ENCODE measurements around the gene LRR1. TPM values are rescaled to one million over a fixed set of nuclear protein-coding genes. Genes with fewer than 3 reads are reported as not detected.
A peak's percentile ranks its signal among the peaks of the same experiment; 100 is the strongest.

LRR1 gene
- total and polyA plus RNA-seq, 8 donors, result 0.45 to 14.7 (median 7.7) TPM

DNA sequence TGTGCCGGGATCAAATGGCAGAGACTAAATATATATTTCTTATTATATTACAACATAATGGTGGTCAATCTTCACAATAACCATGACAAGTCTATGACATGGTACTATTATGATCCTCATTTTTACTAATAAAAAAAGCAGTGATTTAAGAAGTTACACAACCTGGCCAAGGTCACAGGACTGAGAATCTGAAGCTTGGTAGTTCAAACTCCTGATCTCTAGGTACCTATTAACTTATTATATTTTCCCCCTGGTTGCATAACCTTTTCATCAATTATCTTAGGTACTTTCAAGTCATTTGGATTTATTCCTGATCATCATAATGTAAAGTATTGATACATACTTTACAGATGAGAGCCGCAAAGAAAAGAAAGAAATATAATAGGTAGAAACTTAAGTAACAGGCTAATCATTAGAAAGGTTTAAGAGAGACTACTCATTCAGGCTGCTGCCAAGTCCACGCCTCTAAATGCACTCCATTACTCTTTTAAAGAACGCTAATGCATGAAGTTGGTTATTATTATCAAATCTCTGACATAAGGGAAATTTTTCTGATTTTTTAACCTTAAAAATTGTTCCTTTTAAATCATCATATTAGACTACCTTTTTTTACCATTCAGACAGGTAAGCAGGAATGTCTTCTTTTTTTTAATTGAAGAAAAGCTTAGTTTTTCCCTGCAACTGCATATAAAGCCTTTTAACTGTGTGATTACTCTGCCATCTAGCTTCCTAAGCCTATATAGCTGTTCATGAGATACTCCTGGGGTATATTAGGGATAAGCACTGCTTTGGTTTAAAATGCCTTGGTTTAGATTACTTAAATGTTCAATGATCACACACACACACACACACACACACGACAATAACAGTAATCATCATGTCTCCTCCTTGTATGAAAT, 48.2 kb upstream of the LRR1 start:
- peak in 1 of 2 donors; percentile 20 for DNase-seq
- 56 to 69% (median 59%) methylated on average over 5 of the region's 5 CpGs for WGBS, 5 donors
- intact Hi-C loops (cut with DNase I; ENCODE audit: low total_unique reads), result no loop called here
- Histone ChIP-seq H3K4me3 (no peak overlapping the region), H3K4me1 (no peaks in the 10 kb centered on the region), H3K36me3 (no peaks in the 10 kb centered on the region), H3K27ac (no peak overlapping the region), H3K9me3 (no peaks in the 10 kb centered on the region), H3K27me3 (no peaks in the 10 kb centered on the region)
- TF ChIP-seq, protein P1, sequence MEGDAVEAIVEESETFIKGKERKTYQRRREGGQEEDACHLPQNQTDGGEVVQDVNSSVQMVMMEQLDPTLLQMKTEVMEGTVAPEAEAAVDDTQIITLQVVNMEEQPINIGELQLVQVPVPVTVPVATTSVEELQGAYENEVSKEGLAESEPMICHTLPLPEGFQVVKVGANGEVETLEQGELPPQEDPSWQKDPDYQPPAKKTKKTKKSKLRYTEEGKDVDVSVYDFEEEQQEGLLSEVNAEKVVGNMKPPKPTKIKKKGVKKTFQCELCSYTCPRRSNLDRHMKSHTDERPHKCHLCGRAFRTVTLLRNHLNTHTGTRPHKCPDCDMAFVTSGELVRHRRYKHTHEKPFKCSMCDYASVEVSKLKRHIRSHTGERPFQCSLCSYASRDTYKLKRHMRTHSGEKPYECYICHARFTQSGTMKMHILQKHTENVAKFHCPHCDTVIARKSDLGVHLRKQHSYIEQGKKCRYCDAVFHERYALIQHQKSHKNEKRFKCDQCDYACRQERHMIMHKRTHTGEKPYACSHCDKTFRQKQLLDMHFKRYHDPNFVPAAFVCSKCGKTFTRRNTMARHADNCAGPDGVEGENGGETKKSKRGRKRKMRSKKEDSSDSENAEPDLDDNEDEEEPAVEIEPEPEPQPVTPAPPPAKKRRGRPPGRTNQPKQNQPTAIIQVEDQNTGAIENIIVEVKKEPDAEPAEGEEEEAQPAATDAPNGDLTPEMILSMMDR (IDR thresholded peaks at IDR 0.05), result peak in 1 of 7 experiments; percentile 11
- TF ChIP-seq EP300 (IDR thresholded peaks at IDR 0.05), result no peak

DNA sequence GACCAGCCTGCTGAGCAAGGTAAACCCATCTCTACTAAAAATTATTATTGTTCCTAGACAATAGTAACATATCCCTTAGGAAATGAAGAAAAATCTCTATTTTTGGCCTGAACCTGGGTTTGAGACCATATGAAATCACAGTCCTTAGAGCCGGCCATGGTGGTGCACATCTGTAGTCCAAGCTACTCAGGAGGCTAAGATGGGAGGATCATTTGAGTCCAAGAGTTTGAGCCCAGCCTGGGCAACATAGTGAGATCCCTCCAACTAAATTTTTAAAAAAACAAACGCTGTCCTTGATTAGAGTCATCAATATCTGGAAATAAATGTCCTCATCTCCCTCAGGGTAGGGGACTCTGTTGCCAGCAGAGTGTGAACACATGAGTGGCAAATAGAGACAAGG, 47.2 kb upstream of the LRR1 start:
- no peak overlapping the region for H3K27ac ChIP-seq
- TF ChIP-seq EP300 (IDR thresholded peaks at IDR 0.05) (no peak), POLR2AphosphoS5 (IDR thresholded peaks at IDR 0.05) (no peak)
- H3K4me1 ChIP-seq, result no peaks in the 10 kb centered on the region
- H3K4me3 ChIP-seq, result no peak overlapping the region
- H3K36me3 ChIP-seq, result no peaks in the 10 kb centered on the region
- WGBS, 5 donors, result 83 to 93% (median 90%) methylated on average over 2 of the region's 2 CpGs
- no peak for DNase-seq
- intact Hi-C loops (cut with DNase I; ENCODE audit: low total_unique reads), result no loop called here
- H3K9me3 ChIP-seq, result no peaks in the 10 kb centered on the region
- H3K27me3 ChIP-seq, result no peaks in the 10 kb centered on the region

DNA sequence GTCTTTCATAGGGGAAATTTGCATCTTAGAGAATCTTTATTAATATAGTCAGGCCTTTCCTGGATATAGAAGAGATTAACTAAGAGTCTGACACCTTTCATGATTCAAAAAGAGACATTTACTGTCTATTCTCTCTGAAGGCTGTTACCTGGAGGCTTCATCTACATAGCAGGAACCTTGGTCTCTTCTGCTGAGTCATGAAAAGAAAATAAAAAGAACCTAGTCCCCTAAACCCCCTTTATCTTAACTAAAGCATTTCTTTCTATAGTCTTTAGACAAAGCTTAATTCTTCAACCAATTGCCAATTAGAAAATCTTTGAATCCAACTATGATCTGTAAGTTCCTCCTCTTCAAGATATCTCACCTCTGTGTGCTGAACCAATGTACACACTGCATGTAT, 45.6 kb upstream of the LRR1 start:
- Histone ChIP-seq H3K9me3 (no peaks in the 10 kb centered on the region), H3K27ac (no peak overlapping the region), H3K4me3 (no peak overlapping the region), H3K36me3 (no peaks in the 10 kb centered on the region), H3K4me1 (no peaks in the 10 kb centered on the region), H3K27me3 (no peaks in the 10 kb centered on the region)
- no peak for DNase-seq
- intact Hi-C loops (cut with DNase I; ENCODE audit: low total_unique reads), result no loop called here
- TF ChIP-seq, protein P1 (IDR thresholded peaks at IDR 0.05), result no peak
- TF ChIP-seq EP300 (IDR thresholded peaks at IDR 0.05) (no peak), POLR2AphosphoS5 (IDR thresholded peaks at IDR 0.05) (no peak), POLR2A (IDR thresholded peaks at IDR 0.05) (no peak)

DNA sequence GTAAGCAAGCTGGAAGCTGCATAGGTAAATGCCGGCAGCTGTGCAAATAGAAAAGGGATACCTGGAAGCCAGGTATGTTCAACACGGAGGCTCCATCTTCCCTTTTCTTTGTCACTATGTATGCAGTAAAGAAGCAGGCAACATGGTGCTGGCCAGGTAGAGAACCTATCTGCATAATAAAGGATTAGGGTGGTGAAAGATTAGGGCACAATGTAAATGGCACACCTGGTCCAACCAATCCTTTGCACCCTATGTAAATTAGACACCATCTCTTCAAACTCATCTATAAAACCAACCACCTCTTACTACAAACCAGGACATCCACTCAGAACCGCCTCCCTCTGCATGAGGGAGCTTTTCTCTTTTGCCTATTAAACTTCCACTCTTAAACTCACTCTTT, 44.8 kb upstream of the LRR1 start:
- WGBS, 5 donors, result 50 to 59% (median 53%) methylated on average over 3 of the region's 3 CpGs
- no peak overlapping the region for H3K27ac ChIP-seq
- no peaks in the 10 kb centered on the region for H3K27me3 ChIP-seq
- intact Hi-C loops (cut with DNase I; ENCODE audit: low total_unique reads), result no loop called here
- no peaks in the 10 kb centered on the region for H3K9me3 ChIP-seq
- no peaks in the 10 kb centered on the region for H3K4me1 ChIP-seq
- no peak for DNase-seq
- TF ChIP-seq, protein P1 (IDR thresholded peaks at IDR 0.05), result no peak
- no peak for TF ChIP-seq POLR2AphosphoS5 (IDR thresholded peaks at IDR 0.05)
- no peak for TF ChIP-seq POLR2A (IDR thresholded peaks at IDR 0.05)
- TF ChIP-seq EP300 (IDR thresholded peaks at IDR 0.05), result no peak
- H3K4me3 ChIP-seq, result no peak overlapping the region
- no peaks in the 10 kb centered on the region for H3K36me3 ChIP-seq
